ENCODE results near the gene NFKBIE. TPM values are rescaled to one million over a fixed set of nuclear protein-coding genes. Genes with fewer than 3 reads are reported as not detected.
A peak's percentile ranks its signal among the peaks of the same experiment; 100 is the strongest.

The NFKBIE gene
- total and polyA plus RNA-seq, 9 of the 15 experiments (the other 6 are each of a cell fraction or from before 2014, with no cell fraction given), result 2.1 to 16.4 (median 11.7) TPM

- TF ChIP-seq ZHX1 (conservative IDR thresholded peaks at IDR 0.05; ENCODE audit: low read length) (peak; percentile 88; the same call in 1 of the 2 replicates), AFF4 (CRISPR knock-in tag; IDR thresholded peaks at IDR 0.05) (no peak), SFPQ (IDR thresholded peaks at IDR 0.05; ENCODE audit: low read depth, low read length) (no peak), KDM2B (CRISPR knock-in tag; IDR thresholded peaks at IDR 0.05) (no peak), ZNF639 (CRISPR knock-in tag; conservative IDR thresholded peaks at IDR 0.05 in 1 of 2, IDR thresholded peaks at IDR 0.05 in 1 of 2) (no peak; a peak in 2 of 4 replicates), RNF219 (CRISPR knock-in tag; IDR thresholded peaks at IDR 0.05) (0 out of 2 replicates have a peak, but pooled peaks have one; percentile 19), ZNF584 (CRISPR knock-in tag; IDR thresholded peaks at IDR 0.05; ENCODE audit: low read depth) (no peak), TAF9B (IDR thresholded peaks at IDR 0.05; ENCODE audit: partially characterized antibody) (peak; percentile 99), COPS2 (conservative IDR thresholded peaks at IDR 0.05) (no peak), SMAD2 (IDR thresholded peaks at IDR 0.05; ENCODE audit: low read depth, low read length) (no peak), NFIX (CRISPR knock-in tag; IDR thresholded peaks at IDR 0.05; ENCODE audit: low read depth) (no peak), NCOA6 (IDR thresholded peaks at IDR 0.05) (no peak), TCFL5 (CRISPR knock-in tag; conservative IDR thresholded peaks at IDR 0.05) (no peak), KHSRP (IDR thresholded peaks at IDR 0.05) (0 out of 2 replicates have a peak, but pooled peaks have one; percentile 36)
Measured at GRCh38 chr6:44246663-44247337, 18.6 kb downstream of the NFKBIE start, which contains the start of gene HSP90AB1 (continued).
